ENCODE results near the gene BEST1.

GRCh38 chr11:61952882-61953281 lies 2.7 kb downstream of the BEST1 start:
- no peak for TF ChIP-seq CTCF (IDR thresholded peaks at IDR 0.05)
- TF ChIP-seq POLR2A (IDR thresholded peaks at IDR 0.05), result no peak
